ENCODE measurements around the gene CSRNP3.

The CSRNP3 gene

GRCh38 chr2:165692906-165693305 is 223.4 kb downstream of the CSRNP3 start:
- no peak for DNase-seq

DNA sequence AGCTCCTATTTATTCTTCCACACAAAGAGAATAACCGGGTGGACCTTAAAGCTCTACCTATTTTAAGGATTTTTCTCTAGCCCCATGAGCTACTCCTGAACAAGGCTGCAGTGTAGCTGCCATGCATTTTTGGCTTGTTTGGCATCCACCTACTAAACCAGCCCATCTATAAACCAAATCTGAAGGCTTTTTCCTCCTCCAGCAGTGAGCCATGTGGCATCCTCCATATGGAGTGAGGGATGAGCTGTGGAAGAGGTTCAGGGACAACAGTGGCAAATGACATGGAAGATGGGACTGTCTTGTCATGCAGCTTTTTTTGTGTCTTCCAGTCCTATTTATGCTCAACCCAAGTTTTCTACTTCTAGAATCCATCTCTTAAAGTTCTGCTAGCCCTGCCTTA is 224.3 kb downstream of the CSRNP3 start:
- DNase-seq = no peak

- DNase-seq = no peak
Measured at GRCh38 chr2:165697748-165698443, 228.4 kb downstream of the CSRNP3 start.

- DNase-seq = no peak
Measured at GRCh38 chr2:165698444-165698884, 229.0 kb downstream of the CSRNP3 start.

GRCh38 chr2:165699946-165700345 is 230.4 kb downstream of the CSRNP3 start:
- no peak for DNase-seq

GRCh38 chr2:165700531-165700930 is 231.0 kb downstream of the CSRNP3 start:
- no peak for DNase-seq

- no peak for DNase-seq
Measured at GRCh38 chr2:165701147-165701546, 231.6 kb downstream of the CSRNP3 start.

- no peak for DNase-seq
Measured at GRCh38 chr2:165706960-165707487, 237.5 kb downstream of the CSRNP3 start.

GRCh38 chr2:165716091-165716490 is 246.6 kb downstream of the CSRNP3 start:
- no peak for DNase-seq

GRCh38 chr2:165718610-165719210 is 249.2 kb downstream of the CSRNP3 start:
- no peak for DNase-seq

GRCh38 chr2:165720511-165720910 is 251.0 kb downstream of the CSRNP3 start:
- no peak for DNase-seq

- no peak for DNase-seq
Measured at GRCh38 chr2:165725421-165725820, 255.9 kb downstream of the CSRNP3 start.

Data from activated CD8-positive, alpha-beta memory T cell treated with anti-CD3 and anti-CD28 coated beads for 24 hours (primary cell).